Panc1 (cell line): Measurements from ENCODE around the gene ZNF830.
"Not testable (repeated sequence)": the region's sequence is repeated elsewhere in the genome, so short reads cannot be mapped to it uniquely, and the experiment has no call there.

Source experiments
- CTCF ChIP-seq: fragments of 450-650 bp; IDR thresholded peaks from 2 replicates; pipeline ENCODE4 v1.5.1; 2017; ENCODE audit warnings: mild to moderate bottlenecking
- POLR2AphosphoS5 ChIP-seq: IDR thresholded peaks from 2 replicates; pipeline ENCODE4 v1.6.1; 2012; ENCODE audit warnings: mild to moderate bottlenecking, low read depth, low read length, moderate library complexity
- REST ChIP-seq, 2 experiments: IDR thresholded peaks; 2 replicates each; pipeline ENCODE4 v1.6.1; 2011 to 2012; ENCODE audit warnings: low read depth in 2 of 2, control low read depth in 1 of 2, low read length in 1 of 2, mild to moderate bottlenecking in 1 of 2, moderate library complexity in 1 of 2; ENCODE audit not compliant: insufficient read depth in 1 of 2
- SIN3A ChIP-seq: IDR thresholded peaks from 2 replicates; pipeline ENCODE4 v1.6.1; 2012; ENCODE audit warnings: low read depth, mild to moderate bottlenecking, low read length, moderate library complexity, borderline replicate concordance; ENCODE audit not compliant: insufficient read depth

- not testable (repeated sequence) for TF ChIP-seq REST (IDR thresholded peaks at IDR 0.05; ENCODE audit: insufficient read depth in 1 of 2, low read depth in 2 of 2, low read length in 1 of 2); POLR2AphosphoS5; CTCF; SIN3A
Measured at GRCh38 chr17:34950780-34951179, 10.6 kb upstream of the ZNF830 start.
